CD4-positive, alpha-beta T cell treated with Interleukin-10 for 1 hour (primary cell): ENCODE data around the gene FLNC.

Source experiments
- DNase-seq: peaks from one replicate; pipeline ENCODE4 v3.0.0-alpha.2; 2020

Gene FLNC

DNA sequence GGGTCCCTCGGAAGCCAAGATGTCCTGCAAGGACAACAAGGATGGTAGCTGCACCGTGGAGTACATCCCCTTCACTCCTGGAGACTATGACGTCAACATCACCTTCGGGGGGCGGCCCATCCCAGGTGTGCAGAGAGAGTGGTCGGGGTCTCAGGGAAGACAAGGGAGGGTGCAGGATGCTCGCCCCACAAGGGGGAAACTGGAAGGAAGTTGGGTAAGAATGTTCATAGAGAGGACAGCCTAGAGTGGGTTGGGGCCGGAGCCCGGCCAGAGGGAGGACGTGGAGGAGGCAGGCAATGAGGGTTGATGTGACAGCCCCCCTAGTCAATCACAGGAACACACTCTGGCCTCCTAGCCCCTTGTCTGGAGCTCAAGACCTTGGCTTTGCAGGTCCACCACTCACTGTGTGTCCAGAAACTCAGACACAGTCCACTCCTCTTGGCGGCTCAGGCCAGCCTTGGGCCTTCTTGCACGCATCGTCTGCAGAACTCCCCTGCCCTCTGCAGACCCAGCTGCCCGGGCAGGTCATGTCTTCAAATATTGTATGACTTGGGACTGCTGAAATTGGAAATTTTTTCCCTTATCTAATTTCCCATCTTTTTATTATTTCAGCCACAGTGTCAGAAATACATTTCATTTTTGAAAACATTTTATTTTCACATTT is 16.7 kb downstream of the FLNC start:
- no peak for DNase-seq

DNA sequence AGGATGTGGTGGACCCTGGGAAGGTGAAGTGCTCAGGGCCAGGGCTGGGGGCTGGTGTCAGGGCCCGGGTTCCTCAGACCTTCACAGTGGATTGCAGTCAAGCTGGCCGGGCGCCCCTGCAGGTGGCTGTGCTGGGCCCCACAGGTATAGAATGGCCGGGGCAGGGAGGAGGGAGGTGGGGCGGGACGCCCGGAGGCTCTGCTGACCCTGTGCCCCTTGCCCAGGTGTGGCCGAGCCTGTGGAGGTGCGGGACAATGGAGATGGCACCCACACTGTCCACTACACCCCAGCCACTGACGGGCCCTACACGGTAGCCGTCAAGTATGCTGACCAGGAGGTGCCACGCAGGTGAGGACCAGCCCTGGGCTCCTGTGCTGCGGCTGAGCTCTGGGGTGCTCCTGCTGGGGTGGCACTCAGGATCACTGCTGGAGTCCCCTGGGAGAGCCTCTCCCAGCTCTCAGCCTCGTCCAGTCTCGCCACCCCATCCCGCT is 17.6 kb downstream of the FLNC start:
- no peak for DNase-seq

GRCh38 chr7:128848289-128849155 is 18.3 kb downstream of the FLNC start:
- no peak for DNase-seq

DNA sequence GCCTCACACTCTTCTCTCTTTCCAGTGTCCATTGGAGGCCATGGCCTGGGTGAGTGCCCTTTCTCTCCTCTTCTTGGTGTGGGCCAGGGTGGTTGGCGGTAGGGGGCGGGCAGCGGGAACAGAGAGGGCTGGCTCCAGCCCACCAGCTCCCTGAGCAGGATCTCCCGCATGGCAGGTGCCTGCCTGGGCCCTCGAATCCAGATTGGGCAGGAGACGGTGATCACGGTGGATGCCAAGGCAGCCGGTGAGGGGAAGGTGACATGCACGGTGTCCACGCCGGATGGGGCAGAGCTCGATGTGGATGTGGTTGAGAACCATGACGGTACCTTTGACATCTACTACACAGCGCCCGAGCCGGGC is 18.9 kb downstream of the FLNC start:
- DNase-seq: no peak

GRCh38 chr7:128849804-128850490 is 19.7 kb downstream of the FLNC start:
- DNase-seq: no peak

GRCh38 chr7:128852537-128853254 is 22.5 kb downstream of the FLNC start:
- no peak for DNase-seq

DNA sequence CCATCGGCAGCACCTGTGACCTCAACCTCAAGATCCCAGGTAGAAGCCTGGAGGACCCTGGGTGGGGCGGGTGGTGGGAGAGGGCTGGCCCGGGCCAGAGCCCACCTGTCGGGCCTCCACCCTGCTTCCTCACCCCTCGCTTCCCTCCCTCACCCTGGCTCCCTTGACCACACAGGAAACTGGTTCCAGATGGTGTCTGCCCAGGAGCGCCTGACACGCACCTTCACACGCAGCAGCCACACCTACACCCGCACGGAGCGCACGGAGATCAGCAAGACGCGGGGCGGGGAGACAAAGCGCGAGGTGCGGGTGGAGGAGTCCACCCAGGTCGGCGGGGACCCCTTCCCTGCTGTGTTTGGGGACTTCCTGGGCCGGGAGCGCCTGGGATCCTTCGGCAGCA is 23.6 kb downstream of the FLNC start:
- no peak for DNase-seq

- no peak for DNase-seq
Measured at GRCh38 chr7:128854396-128854795, 24.2 kb downstream of the FLNC start.

DNA sequence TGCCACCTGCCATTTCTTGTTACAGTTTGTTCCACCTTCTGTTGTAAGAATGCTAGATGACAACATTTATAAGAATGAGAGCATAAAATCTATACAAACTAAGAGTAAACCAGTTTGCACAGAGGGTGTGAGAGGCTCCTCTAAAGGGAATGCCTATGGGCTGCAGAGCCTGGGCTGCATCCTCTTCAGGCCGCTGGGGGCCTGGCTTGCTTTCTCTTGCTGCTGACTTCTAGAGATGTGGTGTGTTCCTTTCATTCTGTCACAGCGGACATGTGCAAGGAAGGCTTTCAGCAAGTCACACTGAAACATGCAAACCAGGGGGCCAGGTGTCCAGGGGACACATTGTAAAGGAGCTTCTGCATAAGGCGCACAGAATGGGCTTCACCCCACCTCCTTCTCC is 25.4 kb downstream of the FLNC start:
- DNase-seq: no peak

- DNase-seq: no peak
Measured at GRCh38 chr7:128856001-128856718, 26.0 kb downstream of the FLNC start.

- DNase-seq: no peak
Measured at GRCh38 chr7:128858380-128859231, 28.4 kb downstream of the FLNC start.

DNA sequence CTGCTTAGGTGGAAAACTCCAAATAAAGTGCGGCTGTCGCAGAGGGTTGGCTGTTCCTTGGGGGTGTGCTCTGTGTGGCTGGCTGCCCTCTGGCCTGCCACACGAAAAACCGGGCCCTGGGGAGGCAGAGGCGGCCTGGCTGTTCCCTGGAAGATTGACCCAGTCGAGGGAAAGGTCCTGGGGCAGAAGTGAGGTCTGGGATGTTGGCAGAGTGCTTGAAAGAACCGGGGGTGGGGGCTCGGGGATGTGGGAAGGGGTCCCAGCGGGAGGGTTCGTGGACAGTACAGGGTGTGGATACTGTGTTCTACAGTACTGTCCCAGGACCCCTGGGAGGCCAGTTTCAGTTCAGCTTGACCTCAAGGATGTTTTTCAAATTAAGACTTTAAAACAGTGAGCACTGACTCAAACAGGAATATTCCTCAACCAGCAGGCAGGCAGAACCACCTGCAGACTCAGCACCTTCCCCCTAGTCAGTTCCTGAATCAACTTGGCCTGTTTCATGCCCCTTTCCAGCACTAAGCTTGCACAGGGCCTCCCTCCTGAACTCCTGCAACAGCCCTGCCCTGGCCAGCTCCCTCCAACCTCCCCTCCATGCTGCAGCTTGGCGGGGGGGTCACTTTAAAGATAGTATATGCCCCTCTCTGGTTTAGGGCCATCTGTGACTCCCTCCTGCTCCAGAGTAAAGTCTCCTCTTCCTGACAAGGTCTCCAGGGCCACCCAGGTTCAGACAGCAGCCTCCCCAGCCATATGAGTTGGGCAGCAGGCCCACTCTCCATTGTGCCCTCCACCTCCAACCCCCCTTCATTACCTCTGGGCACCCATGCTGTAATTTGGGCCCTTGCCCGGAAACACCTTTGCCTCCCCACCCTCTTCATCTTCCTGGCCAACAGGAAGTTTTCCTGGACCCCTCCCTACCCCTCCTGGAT is 29.3 kb downstream of the FLNC start:
- no peak for DNase-seq

- DNase-seq: no peak
Measured at GRCh38 chr7:128860158-128861073, 30.2 kb downstream of the FLNC start.

GRCh38 chr7:128861957-128862570 is 31.9 kb downstream of the FLNC start:
- DNase-seq: no peak

DNA sequence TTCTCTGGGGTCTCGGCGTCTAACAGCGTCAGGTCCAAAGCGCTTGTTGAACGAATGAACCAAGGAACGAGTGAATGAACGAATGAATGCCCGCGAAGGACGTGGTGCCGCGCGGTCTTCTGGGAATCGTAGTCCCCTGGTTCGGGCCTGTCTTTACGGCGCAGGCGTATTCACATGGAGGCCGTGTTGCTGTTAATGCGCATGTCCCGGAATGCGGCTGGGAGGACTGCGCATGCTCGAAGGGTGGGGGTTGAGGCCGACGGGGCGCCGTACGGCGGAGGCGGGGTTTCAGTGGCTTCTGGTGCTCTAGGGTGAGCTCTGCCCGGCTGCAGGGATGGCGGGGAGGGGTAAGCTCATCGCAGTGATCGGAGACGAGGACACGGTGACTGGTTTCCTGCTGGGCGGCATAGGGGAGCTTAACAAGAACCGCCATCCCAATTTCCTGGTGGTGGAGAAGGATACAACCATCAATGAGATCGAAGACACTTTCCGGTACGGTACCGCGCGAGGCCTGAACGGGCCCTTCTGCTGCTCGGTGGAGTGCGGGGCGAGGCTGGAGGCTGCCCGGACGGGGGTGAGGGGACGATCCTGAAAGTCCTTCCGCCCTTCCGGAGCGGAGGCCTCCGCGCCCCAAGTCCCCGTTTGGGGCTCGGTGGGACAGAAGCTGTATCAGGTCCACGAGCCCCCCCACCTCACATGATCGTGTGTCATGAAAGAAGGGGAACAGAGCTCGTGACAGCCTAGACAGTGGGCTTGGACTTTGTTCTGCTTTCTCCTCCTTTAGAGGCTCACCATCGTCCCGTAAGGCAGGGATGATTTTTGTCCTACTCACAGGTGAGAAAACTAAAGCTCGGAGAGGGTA is 32.6 kb downstream of the FLNC start, which contains the start of gene ATP6V1F:
ATP6V1F (plus strand) TSS at position 286 of the 862 bp plus-strand sequence; CDS start at position 335, 49 bp downstream.
- DNase-seq: peak; percentile 99

GRCh38 chr7:128863433-128863989 is 33.3 kb downstream of the FLNC start:
- DNase-seq: peak; percentile 60

GRCh38 chr7:128865303-128865702 is 35.1 kb downstream of the FLNC start:
- DNase-seq: no peak
